ENCODE results near the gene DDA1.

DNA sequence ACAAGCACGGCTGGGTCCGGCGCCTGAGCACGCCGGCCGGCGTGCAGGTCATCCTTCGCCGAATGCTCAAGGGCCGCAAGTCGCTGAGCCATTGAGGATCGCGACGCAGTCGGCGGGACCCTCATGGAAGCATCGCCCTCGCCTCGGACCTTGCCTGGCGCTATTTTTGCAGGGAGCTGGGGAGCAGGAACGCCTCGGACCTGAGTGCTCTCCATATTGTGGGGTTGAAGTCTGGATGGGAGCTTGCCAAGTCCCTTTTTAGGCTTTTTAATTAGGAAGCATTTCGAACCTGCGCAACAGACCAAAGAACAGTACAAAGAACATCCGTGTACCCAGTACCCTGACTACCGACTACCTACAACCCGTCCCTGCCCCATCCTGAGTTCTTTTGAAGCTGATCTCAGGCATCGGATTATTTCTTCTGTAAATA, 3.1 kb upstream of the DDA1 start:
- TF ChIP-seq POLR2AphosphoS5 (IDR thresholded peaks at IDR 0.05; ENCODE audit: low read depth, low read length) (no peak), TAF1 (IDR thresholded peaks at IDR 0.05; ENCODE audit: borderline replicate concordance, insufficient read depth, low read length) (no peak), SIN3A (IDR thresholded peaks at IDR 0.05; ENCODE audit: borderline replicate concordance, insufficient read depth, low read length) (no peak), FOXP2 (optimal IDR thresholded peaks at IDR 0.05; ENCODE audit: borderline replicate concordance, extremely low read depth, extremely low read length, insufficient read depth) (no peak)
- TF ChIP-seq, protein P1, sequence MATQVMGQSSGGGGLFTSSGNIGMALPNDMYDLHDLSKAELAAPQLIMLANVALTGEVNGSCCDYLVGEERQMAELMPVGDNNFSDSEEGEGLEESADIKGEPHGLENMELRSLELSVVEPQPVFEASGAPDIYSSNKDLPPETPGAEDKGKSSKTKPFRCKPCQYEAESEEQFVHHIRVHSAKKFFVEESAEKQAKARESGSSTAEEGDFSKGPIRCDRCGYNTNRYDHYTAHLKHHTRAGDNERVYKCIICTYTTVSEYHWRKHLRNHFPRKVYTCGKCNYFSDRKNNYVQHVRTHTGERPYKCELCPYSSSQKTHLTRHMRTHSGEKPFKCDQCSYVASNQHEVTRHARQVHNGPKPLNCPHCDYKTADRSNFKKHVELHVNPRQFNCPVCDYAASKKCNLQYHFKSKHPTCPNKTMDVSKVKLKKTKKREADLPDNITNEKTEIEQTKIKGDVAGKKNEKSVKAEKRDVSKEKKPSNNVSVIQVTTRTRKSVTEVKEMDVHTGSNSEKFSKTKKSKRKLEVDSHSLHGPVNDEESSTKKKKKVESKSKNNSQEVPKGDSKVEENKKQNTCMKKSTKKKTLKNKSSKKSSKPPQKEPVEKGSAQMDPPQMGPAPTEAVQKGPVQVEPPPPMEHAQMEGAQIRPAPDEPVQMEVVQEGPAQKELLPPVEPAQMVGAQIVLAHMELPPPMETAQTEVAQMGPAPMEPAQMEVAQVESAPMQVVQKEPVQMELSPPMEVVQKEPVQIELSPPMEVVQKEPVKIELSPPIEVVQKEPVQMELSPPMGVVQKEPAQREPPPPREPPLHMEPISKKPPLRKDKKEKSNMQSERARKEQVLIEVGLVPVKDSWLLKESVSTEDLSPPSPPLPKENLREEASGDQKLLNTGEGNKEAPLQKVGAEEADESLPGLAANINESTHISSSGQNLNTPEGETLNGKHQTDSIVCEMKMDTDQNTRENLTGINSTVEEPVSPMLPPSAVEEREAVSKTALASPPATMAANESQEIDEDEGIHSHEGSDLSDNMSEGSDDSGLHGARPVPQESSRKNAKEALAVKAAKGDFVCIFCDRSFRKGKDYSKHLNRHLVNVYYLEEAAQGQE (IDR thresholded peaks at IDR 0.05; ENCODE audit: insufficient read depth in 1 of 2, low read depth in 2 of 2, low read length in 2 of 2): no peak

All from PFSK-1 (cell line).